GM23338 (cell line): ENCODE results near the gene PDE4D. TPM values are rescaled to one million over a fixed set of nuclear protein-coding genes. Genes with fewer than 3 reads are reported as not detected.

Experiments used
- ATAC-seq: fragments of 200-7000 bp; cut with Tn5 transposase; 3 replicates; pipeline ENCODE4 v1.9.1; 2020
- DNase-seq: peaks from one replicate; pipeline ENCODE4 v3.0.0-alpha.2; 2015; ENCODE audit warnings: low spot score
- H2AFZ ChIP-seq: fragments of 200-600 bp; sonication (generic); 2 replicates; pipeline ENCODE4 v1.8.0; 2016; ENCODE audit warnings: antibody characterized with exemption, mild to moderate bottlenecking, moderate library complexity
- H3F3A ChIP-seq: fragments of 200-600 bp; sonication (generic); replicated peaks from 2 replicates; pipeline ENCODE4 v1.8.0; 2017; ENCODE audit warnings: antibody characterized with exemption, mixed run types, low read depth
- H3K27ac ChIP-seq: fragments of 200-600 bp; sonication (generic); 2 replicates; pipeline ENCODE4 v1.6.1; 2016; ENCODE audit warnings: low read depth
- H3K27me3 ChIP-seq: fragments of 200-600 bp; sonication (generic); 2 replicates; pipeline ENCODE4 v1.8.0; 2016; ENCODE audit warnings: mild to moderate bottlenecking, mixed run types, moderate library complexity; ENCODE audit not compliant: insufficient read depth
- H3K36me3 ChIP-seq: fragments of 200-600 bp; sonication (generic); 2 replicates; pipeline ENCODE4 v1.8.0; 2016; ENCODE audit warnings: mild to moderate bottlenecking; ENCODE audit not compliant: insufficient read depth
- H3K4me1 ChIP-seq: fragments of 200-600 bp; sonication (generic); 2 replicates; pipeline ENCODE4 v1.8.0; 2016; ENCODE audit warnings: mild to moderate bottlenecking, moderate library complexity; ENCODE audit not compliant: insufficient read depth
- H3K4me2 ChIP-seq: fragments of 200-600 bp; sonication (generic); 2 replicates; pipeline ENCODE4 v1.7.1; 2017; ENCODE audit warnings: mixed run types
- H3K4me3 ChIP-seq: fragments of 200-600 bp; sonication (generic); 2 replicates; pipeline ENCODE4 v1.6.1; 2016; ENCODE audit warnings: mixed run types
- H3K79me2 ChIP-seq: fragments of 200-600 bp; sonication (generic); replicated peaks from 2 replicates; pipeline ENCODE4 v1.8.0; 2017; ENCODE audit warnings: mild to moderate bottlenecking; ENCODE audit not compliant: insufficient read depth
- H3K9me2 ChIP-seq: fragments of 200-600 bp; sonication (generic); 2 replicates; pipeline ENCODE4 v1.8.0; 2017; ENCODE audit not compliant: insufficient read depth
- H4K20me1 ChIP-seq: fragments of 200-600 bp; sonication (generic); replicated peaks from 2 replicates; pipeline ENCODE4 v1.8.0; 2017; ENCODE audit warnings: mild to moderate bottlenecking; ENCODE audit not compliant: insufficient read depth
- H3K27ac Mint-ChIP-seq: 2 replicates; pipeline ENCODE4 v1.8.0; 2020; ENCODE audit warnings: inconsistent platforms, mild to moderate bottlenecking, moderate library complexity, mixed read lengths
- H3K27me3 Mint-ChIP-seq: 3 replicates; pipeline ENCODE4 v1.8.0; 2022; ENCODE audit warnings: low read depth, mild to moderate bottlenecking, moderate library complexity, mixed read lengths, inconsistent platforms; ENCODE audit not compliant: insufficient read depth, poor library complexity
- H3K36me3 Mint-ChIP-seq: 3 replicates; pipeline ENCODE4 v1.8.0; 2021; ENCODE audit warnings: low read depth, mild to moderate bottlenecking, inconsistent platforms, moderate library complexity, mixed read lengths
- H3K4me1 Mint-ChIP-seq: 3 replicates; pipeline ENCODE4 v1.8.0; 2020; ENCODE audit warnings: mild to moderate bottlenecking, inconsistent platforms, mixed read lengths
- H3K4me3 Mint-ChIP-seq: 3 replicates; pipeline ENCODE4 v1.8.0; 2021; ENCODE audit warnings: moderate library complexity, mild to moderate bottlenecking, inconsistent platforms, mixed read lengths
- H3K9me3 Mint-ChIP-seq: 3 replicates; pipeline ENCODE4 v1.8.0; 2020; ENCODE audit warnings: moderate library complexity, mild to moderate bottlenecking, inconsistent platforms, mixed read lengths
- REST ChIP-seq: IDR thresholded peaks from one replicate; pipeline ENCODE4 v1.6.1; 2018; ENCODE audit warnings: antibody characterized with exemption; ENCODE audit not compliant: unreplicated experiment
- ZNF462 ChIP-seq: fragments of 250-450 bp; sonication (Bioruptor Pico); IDR thresholded peaks from 2 replicates; pipeline ENCODE4 v1.5.0; 2020; ENCODE audit warnings: mild to moderate bottlenecking, moderate library complexity
- polyA plus RNA-seq: library from polyadenylated mRNA; unstranded; fragments of >200 nt; fragmentation: Nextera tagmentation; extraction: Ambion mirVana; gene quantifications from 2 replicates; pipeline ENCODE4 v1.2.1, GENCODE V29; 2016
- total RNA-seq: library from RNA; depleted of rRNA; stranded (reverse); fragments of >200 nt; shearing (Covaris generic); gene quantifications from 2 replicates; pipeline ENCODE4 v1.2.3, GENCODE V29; 2014

The PDE4D gene
- total and polyA plus RNA-seq, 2 experiments from 2014 or later, result 2.1 to 4.7 TPM

GRCh38 chr5:59826996-59827395 lies 66.5 kb downstream of the PDE4D start:
- H3K4me1 Mint-ChIP-seq, result peaks cover 30% of the 10 kb centered on the region

More at GRCh38 chr5:59826996-59827395, 66.5 kb downstream of the PDE4D start:
- no peaks in the 10 kb centered on the region for H3K9me2 ChIP-seq
- no peaks in the 10 kb centered on the region for H3K27me3 ChIP-seq
- no peak overlapping the region for H3K4me3 ChIP-seq
- no peak for DNase-seq
- Mint-ChIP-seq H3K4me3 (no peak overlapping the region), H3K36me3 (no peaks in the 10 kb centered on the region), H3K27me3 (no peaks in the 10 kb centered on the region), H3K9me3 (no peaks in the 10 kb centered on the region), H3K27ac (no peak overlapping the region)
- TF ChIP-seq REST, result no peak
- no peak for TF ChIP-seq ZNF462 (CRISPR knock-in tag)
- no peaks in the 10 kb centered on the region for H3K36me3 ChIP-seq
- H2AFZ ChIP-seq, result no peak overlapping the region
- no peaks in the 10 kb centered on the region for H3F3A ChIP-seq
- no peak overlapping the region for H3K27ac ChIP-seq
- H3K4me1 ChIP-seq, result peaks cover 35% of the 10 kb centered on the region
- no peak for ATAC-seq
- H3K4me2 ChIP-seq, result no peak overlapping the region
- H4K20me1 ChIP-seq, result no peaks in the 10 kb centered on the region
- no peaks in the 10 kb centered on the region for H3K79me2 ChIP-seq
